Measurements from ENCODE around the gene MBTPS2. TPM values are rescaled to one million over a fixed set of nuclear protein-coding genes. Genes with fewer than 3 reads are reported as not detected.
A peak's percentile ranks its signal among the peaks of the same experiment; 100 is the strongest.

Gene MBTPS2
- total RNA-seq, 1 donor from 2014 or later: 19.8 TPM

DNA sequence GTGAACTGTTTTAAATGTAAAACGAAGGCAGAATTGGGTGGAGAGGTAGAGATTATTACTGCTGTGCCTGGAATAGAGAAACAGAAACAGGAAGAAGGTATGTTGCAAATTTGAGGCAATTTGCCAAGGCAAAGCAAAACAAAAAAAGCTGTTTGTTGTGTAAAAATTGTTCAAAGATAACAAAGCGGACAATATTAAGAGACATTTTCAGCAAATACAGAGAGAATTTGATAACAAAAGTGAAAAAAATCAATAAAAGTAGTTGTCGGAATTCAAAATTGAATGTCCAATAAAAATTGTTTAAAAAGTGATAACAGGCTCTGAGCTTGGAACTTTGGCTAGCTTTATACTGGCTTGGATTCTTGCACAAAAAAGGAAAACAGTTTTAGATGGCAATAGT is 86.7 kb downstream of the MBTPS2 start:
- no peak for DNase-seq (ENCODE audit: extremely low spot score, unreplicated experiment)
- H3K9me3 Mint-ChIP-seq: no peaks in the 10 kb centered on the region
- H3K36me3 Mint-ChIP-seq: no peaks in the 10 kb centered on the region
- no peak overlapping the region for H3K4me3 Mint-ChIP-seq
- H3K27me3 Mint-ChIP-seq: no peaks in the 10 kb centered on the region
- H3K27ac Mint-ChIP-seq: no peak overlapping the region
- TF ChIP-seq, protein P1, sequence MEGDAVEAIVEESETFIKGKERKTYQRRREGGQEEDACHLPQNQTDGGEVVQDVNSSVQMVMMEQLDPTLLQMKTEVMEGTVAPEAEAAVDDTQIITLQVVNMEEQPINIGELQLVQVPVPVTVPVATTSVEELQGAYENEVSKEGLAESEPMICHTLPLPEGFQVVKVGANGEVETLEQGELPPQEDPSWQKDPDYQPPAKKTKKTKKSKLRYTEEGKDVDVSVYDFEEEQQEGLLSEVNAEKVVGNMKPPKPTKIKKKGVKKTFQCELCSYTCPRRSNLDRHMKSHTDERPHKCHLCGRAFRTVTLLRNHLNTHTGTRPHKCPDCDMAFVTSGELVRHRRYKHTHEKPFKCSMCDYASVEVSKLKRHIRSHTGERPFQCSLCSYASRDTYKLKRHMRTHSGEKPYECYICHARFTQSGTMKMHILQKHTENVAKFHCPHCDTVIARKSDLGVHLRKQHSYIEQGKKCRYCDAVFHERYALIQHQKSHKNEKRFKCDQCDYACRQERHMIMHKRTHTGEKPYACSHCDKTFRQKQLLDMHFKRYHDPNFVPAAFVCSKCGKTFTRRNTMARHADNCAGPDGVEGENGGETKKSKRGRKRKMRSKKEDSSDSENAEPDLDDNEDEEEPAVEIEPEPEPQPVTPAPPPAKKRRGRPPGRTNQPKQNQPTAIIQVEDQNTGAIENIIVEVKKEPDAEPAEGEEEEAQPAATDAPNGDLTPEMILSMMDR (conservative IDR thresholded peaks at IDR 0.05): no peak
- H3K4me1 Mint-ChIP-seq (ENCODE audit: unreplicated experiment): peaks cover 6% of the 10 kb centered on the region

DNA sequence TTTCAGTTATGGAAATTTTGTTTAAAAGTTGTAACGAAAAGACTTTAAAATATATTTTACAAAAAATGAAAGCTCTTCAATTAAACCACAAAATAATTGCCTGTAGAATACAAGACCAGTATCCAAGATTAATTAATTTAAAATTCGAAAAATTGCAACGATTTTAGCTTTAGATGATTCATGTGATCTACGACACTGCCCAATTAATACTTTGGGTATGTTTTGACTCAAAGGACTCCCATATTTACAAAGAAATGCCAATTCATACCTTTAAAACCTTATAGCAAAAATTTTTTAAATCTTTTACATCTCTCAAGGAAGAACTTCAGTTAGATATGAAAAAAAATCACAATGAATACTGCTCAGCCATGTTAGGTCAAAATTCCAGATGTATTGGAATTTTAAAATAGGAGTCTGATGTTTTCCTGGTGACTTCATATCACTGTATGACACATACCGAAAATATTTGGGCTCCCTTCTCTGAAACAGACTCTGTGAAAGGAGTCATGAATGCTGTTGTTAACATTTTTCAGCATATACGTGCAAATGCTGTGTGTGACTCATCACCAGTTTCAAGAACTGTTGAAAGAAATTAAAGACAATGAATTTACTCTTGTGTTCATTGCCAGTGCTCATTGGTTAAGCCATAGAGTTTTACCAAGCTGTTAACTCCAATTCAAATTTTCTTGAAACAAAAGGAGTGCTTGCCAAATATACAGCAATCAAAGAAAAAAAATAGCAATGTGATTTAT is 87.3 kb downstream of the MBTPS2 start:
- TF ChIP-seq, protein P1 (conservative IDR thresholded peaks at IDR 0.05): no peak
- no peak for DNase-seq (ENCODE audit: extremely low spot score, unreplicated experiment)
- H3K4me1 Mint-ChIP-seq (ENCODE audit: unreplicated experiment): peaks cover 6% of the 10 kb centered on the region
- no peak overlapping the region for H3K4me3 Mint-ChIP-seq
- H3K9me3 Mint-ChIP-seq: no peaks in the 10 kb centered on the region
- no peaks in the 10 kb centered on the region for H3K27me3 Mint-ChIP-seq
- no peaks in the 10 kb centered on the region for H3K36me3 Mint-ChIP-seq
- peak overlapping the region; percentile 86 for H3K27ac Mint-ChIP-seq

DNA sequence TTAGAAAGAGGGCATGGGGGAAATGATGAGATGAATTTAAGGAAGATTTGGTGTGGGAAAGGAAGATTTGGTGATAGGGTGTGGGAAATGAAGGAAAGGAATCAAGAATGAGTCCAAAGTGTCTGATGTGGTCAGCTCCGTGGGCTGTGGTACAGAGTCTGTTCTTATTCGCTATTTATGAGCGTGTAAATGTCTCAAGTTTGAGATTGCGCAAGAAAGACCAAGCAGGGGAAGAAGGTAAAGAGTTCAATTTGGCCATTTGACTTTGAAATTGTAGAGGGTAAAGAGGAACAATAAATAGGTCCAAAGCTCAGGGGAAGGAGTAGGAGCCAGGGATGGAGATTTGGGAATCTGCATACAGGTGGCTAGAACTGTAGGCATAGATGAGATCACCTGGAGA is 89.8 kb downstream of the MBTPS2 start:
- H3K27ac Mint-ChIP-seq: no peak overlapping the region
- TF ChIP-seq, protein P1 (conservative IDR thresholded peaks at IDR 0.05): no peak
- no peak for DNase-seq (ENCODE audit: extremely low spot score, unreplicated experiment)
- no peaks in the 10 kb centered on the region for H3K9me3 Mint-ChIP-seq
- no peak overlapping the region for H3K4me3 Mint-ChIP-seq
- H3K4me1 Mint-ChIP-seq (ENCODE audit: unreplicated experiment): peaks cover 16% of the 10 kb centered on the region
- H3K36me3 Mint-ChIP-seq: no peaks in the 10 kb centered on the region
- H3K27me3 Mint-ChIP-seq: no peaks in the 10 kb centered on the region

DNA sequence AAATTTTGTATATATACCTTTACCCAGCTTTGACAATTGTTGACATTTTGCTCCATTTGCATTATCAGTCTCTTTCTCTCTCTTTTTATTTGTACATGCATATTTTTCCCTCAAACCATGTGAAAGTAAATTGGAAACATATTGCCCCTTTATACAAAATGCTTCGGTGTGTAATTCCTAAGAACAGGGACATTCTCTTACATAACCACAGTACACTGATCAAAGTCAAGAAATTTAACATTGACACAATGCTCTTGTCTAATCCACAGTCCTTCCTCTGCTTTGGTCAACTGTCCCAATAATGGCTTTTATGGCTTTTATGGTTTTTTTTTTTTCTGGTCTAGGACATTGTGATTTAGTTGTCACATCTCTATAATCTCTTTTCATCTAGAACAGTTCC is 91.6 kb downstream of the MBTPS2 start:
- TF ChIP-seq, protein P1 (conservative IDR thresholded peaks at IDR 0.05): no peak
- Mint-ChIP-seq H3K4me1 (ENCODE audit: unreplicated experiment) (peaks cover 16% of the 10 kb centered on the region), H3K4me3 (no peak overlapping the region), H3K27ac (no peak overlapping the region), H3K9me3 (no peaks in the 10 kb centered on the region), H3K27me3 (no peaks in the 10 kb centered on the region), H3K36me3 (no peaks in the 10 kb centered on the region)
- DNase-seq (ENCODE audit: extremely low spot score, unreplicated experiment): no peak

DNA sequence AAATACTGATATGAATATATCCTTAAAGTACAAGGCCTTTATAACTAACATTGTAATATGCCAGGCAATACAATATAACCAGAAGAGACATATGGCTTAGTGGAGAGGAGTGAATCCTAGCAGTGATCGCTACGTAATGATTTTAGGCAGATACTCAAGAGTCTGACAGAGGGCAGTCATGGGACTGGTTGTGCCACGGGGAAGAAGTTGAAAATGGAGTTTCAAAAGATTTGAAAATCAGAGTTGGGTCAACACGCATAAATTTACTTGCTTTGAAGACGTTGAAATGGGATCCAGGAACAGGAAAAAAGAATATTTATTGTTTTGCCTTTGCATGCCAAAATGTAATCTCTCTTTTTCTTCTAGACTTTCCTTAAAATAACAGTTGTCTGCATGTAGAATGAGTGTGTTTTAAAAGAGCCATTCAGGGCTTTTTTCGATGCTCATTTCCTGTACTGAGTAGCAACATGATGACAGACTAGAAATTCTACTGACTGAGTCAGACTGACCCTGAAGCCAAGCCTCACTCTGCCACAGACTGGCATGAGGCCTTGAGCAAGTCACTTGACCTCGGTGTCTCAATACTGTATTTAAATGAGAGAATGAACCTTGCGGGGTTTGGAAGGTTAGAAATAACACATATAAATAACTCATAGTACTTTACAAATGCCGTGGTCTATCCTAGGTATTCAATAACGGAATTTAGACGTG is 93.0 kb downstream of the MBTPS2 start:
- H3K4me3 Mint-ChIP-seq: no peak overlapping the region
- H3K4me1 Mint-ChIP-seq (ENCODE audit: unreplicated experiment): peaks cover 9% of the 10 kb centered on the region
- TF ChIP-seq, protein P1 (conservative IDR thresholded peaks at IDR 0.05): no peak

More for the DNA sequence above, 93.0 kb downstream of the MBTPS2 start:
- Mint-ChIP-seq H3K27ac (peak overlapping the region; percentile 80), H3K9me3 (no peaks in the 10 kb centered on the region), H3K36me3 (no peaks in the 10 kb centered on the region), H3K27me3 (no peaks in the 10 kb centered on the region)
- no peak for DNase-seq (ENCODE audit: extremely low spot score, unreplicated experiment)

All from type B pancreatic cell (in vitro differentiated cells).